DMS79 treated with DMSO at 0.1 percent for 48 hours (cell line): ENCODE results near the gene SLC29A1.

Experiments used
- DNase-seq: peaks from one replicate; lab custom pipeline; 2025; lab: John Stamatoyannopoulos, UW

Gene SLC29A1

DNA sequence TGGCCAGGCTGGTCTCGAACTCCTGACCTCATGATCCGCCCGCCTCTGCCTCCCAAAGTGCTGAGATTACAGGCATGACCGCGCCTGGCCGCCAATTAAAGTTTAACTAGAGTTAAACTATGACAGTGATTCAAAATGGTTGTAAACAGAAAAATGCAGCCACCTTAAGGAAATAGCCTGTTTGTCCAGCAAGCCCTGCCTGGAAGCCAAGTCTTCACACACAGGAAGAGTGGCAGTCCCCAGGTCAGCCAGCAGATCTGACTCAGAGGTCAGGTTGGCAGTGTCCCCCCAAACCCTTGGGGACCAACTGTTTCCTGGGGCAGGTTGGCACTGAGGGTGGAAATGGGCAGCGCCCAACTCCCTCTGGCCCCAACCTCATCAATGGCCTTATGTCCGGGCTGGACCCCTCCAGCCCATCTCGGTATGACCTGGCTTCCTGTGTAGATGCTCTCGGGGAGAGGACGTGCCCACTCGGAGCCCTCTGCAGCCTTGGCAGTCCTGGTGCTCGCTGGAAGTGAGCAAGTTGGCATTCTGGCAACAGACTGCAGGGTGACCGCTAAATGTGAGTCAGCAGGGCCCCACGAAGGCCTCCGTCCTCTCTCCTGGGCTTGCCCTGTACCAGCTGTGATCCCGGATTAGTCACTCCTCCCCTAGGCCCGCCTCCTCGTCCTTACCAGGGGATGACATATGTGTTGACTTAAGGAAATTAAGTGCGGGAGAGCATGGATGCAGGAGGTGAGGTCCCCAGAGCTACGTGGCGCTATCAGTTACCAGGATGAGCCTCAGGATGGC is 13.8 kb downstream of the SLC29A1 start:
- peak; percentile 76 for DNase-seq

GRCh38 chr6:44237813-44238433 is 14.5 kb downstream of the SLC29A1 start:
- peak; percentile 46 for DNase-seq

GRCh38 chr6:44238687-44239350 is 15.4 kb downstream of the SLC29A1 start:
- DNase-seq, result no peak

GRCh38 chr6:44243345-44243744 is 19.9 kb downstream of the SLC29A1 start:
- no peak for DNase-seq

- no peak for DNase-seq
Observed at GRCh38 chr6:44245391-44245911, 22.1 kb downstream of the SLC29A1 start.

DNA sequence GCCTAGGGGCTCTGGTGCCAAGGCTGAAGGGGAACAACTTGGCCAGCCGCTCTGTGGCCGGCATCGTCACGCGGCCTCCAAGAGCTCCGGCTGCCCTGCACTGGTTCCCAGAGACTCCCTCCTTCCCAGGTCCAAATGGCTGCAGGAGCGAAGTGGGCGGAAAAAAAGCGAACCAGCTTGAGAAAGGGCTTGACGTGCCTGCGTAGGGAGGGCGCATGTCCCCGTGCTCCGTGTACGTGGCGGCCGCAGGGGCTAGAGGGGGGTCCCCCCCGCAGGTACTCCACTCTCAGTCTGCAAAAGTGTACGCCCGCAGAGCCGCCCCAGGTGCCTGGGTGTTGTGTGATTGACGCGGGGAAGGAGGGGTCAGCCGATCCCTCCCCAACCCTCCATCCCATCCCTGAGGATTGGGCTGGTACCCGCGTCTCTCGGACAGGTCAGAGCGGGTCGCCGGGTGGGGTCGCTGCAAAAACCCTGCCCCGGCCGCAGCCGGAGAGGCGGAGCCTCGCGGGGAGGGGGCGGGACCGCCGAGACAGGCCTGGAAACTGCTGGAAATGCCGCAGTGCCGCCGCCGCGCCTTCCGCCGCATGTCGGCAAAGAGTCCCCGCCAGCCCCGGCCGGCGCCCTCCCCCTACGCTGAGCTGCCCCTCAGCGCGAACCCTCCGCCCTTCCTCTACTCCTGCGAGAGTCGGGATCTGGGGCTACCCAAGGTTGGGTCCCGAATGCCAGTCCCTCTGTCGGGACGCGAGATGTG is 22.7 kb downstream of the SLC29A1 start:
- DNase-seq, result peak; percentile 88

- DNase-seq, result peak; percentile 97
Observed at GRCh38 chr6:44246663-44247337, 23.4 kb downstream of the SLC29A1 start, which contains the start of gene HSP90AB1. Gene HSP90AB1, plus strand, starts transcription at chr6:44247101. Its CDS starts 1,529 bp downstream, at chr6:44248630.

- DNase-seq, result no peak
Observed at GRCh38 chr6:44247338-44248302, 24.2 kb downstream of the SLC29A1 start.

DNA sequence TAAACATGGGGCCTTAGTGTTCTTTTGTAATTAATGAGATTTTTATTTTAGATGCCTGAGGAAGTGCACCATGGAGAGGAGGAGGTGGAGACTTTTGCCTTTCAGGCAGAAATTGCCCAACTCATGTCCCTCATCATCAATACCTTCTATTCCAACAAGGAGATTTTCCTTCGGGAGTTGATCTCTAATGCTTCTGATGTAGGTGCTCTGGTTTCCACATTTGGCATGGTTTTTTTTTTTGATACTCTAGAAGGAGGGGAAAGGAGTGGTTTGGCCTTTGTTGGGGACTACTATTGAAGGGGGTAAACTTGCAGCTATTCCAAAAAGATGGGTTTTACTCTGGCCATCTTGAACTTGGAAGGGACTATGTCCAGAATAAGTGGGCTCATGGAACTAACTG is 25.2 kb downstream of the SLC29A1 start:
- no peak for DNase-seq

DNA sequence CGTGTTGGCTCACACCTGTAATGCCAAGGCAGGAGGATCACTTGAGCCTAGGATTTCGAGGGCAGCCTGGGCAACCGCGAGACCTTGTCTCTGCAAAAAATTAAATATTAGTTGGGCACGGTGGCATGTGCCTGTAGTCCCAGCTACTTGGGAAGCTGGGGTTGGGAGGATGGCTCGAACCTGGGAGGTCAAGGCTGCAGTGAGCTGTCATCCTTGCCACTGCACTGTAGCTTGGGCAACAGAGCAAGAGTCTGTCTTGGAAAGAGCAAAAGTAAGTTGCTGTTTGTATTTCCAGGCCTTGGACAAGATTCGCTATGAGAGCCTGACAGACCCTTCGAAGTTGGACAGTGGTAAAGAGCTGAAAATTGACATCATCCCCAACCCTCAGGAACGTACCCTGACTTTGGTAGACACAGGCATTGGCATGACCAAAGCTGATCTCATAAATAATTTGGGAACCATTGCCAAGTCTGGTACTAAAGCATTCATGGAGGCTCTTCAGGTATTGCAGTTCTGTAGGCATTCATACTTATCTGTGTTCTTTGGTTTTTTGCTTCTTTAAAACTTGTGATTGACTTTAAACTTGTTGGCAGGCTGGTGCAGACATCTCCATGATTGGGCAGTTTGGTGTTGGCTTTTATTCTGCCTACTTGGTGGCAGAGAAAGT is 25.8 kb downstream of the SLC29A1 start:
- no peak for DNase-seq

DNA sequence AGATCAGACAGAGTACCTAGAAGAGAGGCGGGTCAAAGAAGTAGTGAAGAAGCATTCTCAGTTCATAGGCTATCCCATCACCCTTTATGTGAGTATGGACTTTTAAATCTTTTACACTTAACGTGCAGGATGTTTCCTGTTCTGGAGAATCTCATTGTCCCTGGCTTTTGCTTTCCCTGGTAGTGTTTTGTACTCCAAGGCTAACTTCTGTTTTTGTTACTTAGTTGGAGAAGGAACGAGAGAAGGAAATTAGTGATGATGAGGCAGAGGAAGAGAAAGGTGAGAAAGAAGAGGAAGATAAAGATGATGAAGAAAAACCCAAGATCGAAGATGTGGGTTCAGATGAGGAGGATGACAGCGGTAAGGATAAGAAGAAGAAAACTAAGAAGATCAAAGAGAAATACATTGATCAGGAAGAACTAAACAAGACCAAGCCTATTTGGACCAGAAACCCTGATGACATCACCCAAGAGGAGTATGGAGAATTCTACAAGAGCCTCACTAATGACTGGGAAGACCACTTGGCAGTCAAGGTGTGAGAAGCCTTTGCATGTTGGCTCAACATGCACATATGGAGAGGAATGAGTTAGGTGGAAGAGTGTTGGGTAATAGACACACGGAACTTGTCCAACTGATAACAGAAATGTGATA is 26.8 kb downstream of the SLC29A1 start:
- DNase-seq, result no peak

DNA sequence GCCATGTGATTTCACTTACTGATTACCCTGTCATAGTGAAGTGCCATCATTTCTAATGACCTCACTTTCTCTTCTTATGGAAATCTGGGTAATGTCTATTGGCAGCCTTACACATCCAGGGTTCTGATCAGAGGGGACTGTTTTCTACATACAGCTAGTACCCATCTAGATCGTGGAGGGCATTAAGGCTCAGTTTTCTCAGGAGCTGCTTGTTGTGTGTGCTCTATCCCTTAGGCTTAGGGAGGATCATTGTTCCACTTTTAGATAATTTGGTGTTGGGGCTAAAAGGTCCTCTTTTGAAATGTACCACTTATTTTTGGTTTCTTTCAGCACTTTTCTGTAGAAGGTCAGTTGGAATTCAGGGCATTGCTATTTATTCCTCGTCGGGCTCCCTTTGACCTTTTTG is 27.3 kb downstream of the SLC29A1 start:
- no peak for DNase-seq

DNA sequence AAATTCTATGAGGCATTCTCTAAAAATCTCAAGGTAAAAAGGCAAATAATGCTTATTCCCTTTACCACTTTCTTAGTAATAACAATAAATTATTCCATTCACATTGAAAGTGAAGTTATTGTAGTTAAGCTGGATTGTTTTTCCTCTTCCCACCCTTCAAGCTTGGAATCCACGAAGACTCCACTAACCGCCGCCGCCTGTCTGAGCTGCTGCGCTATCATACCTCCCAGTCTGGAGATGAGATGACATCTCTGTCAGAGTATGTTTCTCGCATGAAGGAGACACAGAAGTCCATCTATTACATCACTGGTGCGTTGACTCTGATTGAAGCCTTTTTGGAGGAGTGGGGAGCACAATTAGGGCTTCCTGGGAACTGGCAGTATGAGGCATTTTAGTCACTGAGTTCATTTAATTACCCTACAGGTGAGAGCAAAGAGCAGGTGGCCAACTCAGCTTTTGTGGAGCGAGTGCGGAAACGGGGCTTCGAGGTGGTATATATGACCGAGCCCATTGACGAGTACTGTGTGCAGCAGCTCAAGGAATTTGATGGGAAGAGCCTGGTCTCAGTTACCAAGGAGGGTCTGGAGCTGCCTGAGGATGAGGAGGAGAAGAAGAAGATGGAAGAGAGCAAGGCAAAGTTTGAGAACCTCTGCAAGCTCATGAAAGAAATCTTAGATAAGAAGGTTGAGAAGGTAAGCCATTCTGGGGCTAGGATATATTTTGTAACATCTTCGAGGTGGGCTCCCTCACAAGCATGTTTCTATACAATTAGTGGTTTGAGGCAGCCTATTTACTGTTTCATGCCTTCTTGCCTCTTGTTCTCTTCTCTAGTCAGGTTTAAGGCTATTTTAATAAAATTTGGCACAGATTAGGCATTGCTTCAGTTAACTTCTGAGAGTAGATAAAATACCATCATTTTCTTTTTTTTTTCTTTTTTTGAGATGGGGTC is 28.5 kb downstream of the SLC29A1 start:
- no peak for DNase-seq

DNA sequence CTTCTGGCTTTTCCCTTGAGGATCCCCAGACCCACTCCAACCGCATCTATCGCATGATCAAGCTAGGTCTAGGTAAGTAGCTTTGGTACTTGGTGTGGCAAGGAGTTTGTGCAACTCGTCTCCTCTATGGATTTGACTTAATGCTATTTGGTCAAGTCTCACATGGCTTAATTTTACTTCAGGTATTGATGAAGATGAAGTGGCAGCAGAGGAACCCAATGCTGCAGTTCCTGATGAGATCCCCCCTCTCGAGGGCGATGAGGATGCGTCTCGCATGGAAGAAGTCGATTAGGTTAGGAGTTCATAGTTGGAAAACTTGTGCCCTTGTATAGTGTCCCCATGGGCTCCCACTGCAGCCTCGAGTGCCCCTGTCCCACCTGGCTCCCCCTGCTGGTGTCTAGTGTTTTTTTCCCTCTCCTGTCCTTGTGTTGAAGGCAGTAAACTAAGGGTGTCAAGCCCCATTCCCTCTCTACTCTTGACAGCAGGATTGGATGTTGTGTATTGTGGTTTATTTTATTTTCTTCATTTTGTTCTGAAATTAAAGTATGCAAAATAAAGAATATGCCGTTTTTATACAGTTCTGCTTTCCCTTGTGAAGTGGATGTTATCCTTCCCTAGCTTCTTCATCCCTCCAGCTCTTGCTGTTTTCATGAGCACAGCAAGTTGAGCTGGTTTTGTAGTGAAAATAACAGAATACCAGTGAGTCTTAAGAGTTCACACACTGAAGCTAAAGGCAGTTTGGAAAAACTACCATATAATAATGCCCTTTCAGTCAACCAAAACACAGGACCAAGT is 30.1 kb downstream of the SLC29A1 start:
- no peak for DNase-seq

DNA sequence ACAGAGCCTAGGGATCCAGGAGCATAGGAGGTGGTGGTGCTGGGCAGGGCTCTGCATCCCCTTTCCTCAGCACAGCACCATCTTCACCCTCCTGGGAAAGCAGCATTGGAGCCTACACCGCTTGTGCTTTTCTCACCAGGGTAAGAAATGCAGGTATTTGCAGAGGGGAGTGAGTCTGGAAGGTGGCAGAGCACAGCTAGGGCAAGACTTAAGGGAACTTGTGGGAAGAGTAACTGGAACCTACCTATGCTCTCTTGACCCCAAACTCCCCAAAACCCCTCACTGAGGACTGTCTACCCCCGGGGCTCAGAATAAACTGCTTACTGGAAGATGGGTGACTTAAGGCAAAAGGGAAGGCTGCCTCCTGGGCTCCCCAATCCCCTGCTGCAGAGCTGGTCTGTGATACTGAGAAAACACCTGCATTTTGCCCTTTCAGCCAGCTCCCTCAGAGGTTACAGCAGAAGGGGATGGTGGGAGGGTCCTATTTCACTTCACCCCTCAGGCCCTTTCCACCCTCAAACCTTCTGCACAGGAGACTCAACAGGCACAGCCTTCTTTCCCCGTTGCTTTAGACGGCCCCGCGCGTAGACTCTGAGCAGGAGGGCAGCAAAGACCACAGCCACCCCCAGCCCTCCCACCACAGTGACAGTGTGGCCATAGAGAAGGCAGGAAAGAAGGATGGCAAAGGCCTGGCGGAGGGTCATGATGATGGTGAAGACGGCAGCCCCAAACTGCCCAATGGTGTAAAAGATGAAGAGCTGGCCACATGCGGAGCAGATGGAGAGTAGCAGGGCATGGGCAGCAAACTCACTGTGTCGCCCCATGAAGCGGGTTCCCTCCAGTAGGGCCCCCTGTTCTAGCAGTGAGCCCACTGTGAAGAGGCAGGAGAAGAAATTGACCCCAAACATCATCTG is 31.1 kb downstream of the SLC29A1 start:
- no peak for DNase-seq
